Gastroesophageal sphincter (tissue), 3 donors: ENCODE measurements around the gene MIER1.

ENCODE experiments used
- POLR2A ChIP-seq, 2 donors: fragments of 450-650 bp; IDR thresholded peaks; one replicate each; pipeline ENCODE4 v1.6.1; 2017; ENCODE audit warnings: antibody characterized with exemption in 2 of 2, mild to moderate bottlenecking in 2 of 2, moderate library complexity in 1 of 2
- TF ChIP-seq, protein P1 (sequence below), 4 experiments: fragments of 200-600 bp in 2 of 4; fragments of 450-650 bp in 2 of 4; sonication (generic) in 1 of 4; IDR thresholded peaks; one replicate each; pipeline ENCODE4 v1.5.1; 2017 to 2019; ENCODE audit warnings: antibody characterized with exemption in 4 of 4, mild to moderate bottlenecking in 2 of 4, moderate library complexity in 2 of 4

- TF ChIP-seq POLR2A (IDR thresholded peaks at IDR 0.05) = no peak
- TF ChIP-seq, protein P1, sequence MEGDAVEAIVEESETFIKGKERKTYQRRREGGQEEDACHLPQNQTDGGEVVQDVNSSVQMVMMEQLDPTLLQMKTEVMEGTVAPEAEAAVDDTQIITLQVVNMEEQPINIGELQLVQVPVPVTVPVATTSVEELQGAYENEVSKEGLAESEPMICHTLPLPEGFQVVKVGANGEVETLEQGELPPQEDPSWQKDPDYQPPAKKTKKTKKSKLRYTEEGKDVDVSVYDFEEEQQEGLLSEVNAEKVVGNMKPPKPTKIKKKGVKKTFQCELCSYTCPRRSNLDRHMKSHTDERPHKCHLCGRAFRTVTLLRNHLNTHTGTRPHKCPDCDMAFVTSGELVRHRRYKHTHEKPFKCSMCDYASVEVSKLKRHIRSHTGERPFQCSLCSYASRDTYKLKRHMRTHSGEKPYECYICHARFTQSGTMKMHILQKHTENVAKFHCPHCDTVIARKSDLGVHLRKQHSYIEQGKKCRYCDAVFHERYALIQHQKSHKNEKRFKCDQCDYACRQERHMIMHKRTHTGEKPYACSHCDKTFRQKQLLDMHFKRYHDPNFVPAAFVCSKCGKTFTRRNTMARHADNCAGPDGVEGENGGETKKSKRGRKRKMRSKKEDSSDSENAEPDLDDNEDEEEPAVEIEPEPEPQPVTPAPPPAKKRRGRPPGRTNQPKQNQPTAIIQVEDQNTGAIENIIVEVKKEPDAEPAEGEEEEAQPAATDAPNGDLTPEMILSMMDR (IDR thresholded peaks at IDR 0.05) = no peak
These were observed 80.3 kb downstream of the MIER1 start for GRCh38 chr1:67005068-67005467.
